Activated CD8-positive, alpha-beta memory T cell treated with anti-CD3 and anti-CD28 coated beads, Interleukin-2, amount 10 ng/mL, durations not matched to agents 7 days and 5 days (primary cell): ENCODE results near the gene GOLGA8O. TPM values are rescaled to one million over a fixed set of nuclear protein-coding genes. Genes with fewer than 3 reads are reported as not detected.
"Not testable (repeated sequence)": the region's sequence is repeated elsewhere in the genome, so short reads cannot be mapped to it uniquely, and the experiment has no call there.

ENCODE experiments used
- ATAC-seq: fragments of 150-1000 bp; cut with Tn5 transposase; one replicate; pipeline ENCODE4 v1.10.0; 2021; ENCODE audit warnings: moderate library complexity
- CTCF ChIA-PET: fragments of 350-600 bp; sonication (Branson Sonifier 250); formaldehyde crosslinking; loops from one replicate; lab custom pipeline; 2021; ENCODE audit warnings: antibody characterized with exemption; lab: Charles Lee
- DNase-seq: peaks from one replicate; pipeline ENCODE4 v3.0.0-alpha.2; 2020
- H3K27ac Mint-ChIP-seq: one replicate; pipeline ENCODE4 v1.8.0; 2021; ENCODE audit warnings: mild to moderate bottlenecking, mixed read lengths
- H3K27me3 Mint-ChIP-seq: one replicate; pipeline ENCODE4 v1.8.0; 2021; ENCODE audit warnings: mixed read lengths
- H3K36me3 Mint-ChIP-seq: one replicate; pipeline ENCODE4 v1.8.0; 2021; ENCODE audit warnings: mild to moderate bottlenecking, mixed read lengths
- H3K4me1 Mint-ChIP-seq: one replicate; pipeline ENCODE4 v1.8.0; 2021; ENCODE audit warnings: mixed read lengths
- H3K4me3 Mint-ChIP-seq: one replicate; pipeline ENCODE4 v1.8.0; 2021; ENCODE audit warnings: mild to moderate bottlenecking, moderate library complexity, mixed read lengths
- H3K9me3 Mint-ChIP-seq: one replicate; pipeline ENCODE4 v1.8.0; 2022; ENCODE audit warnings: low read depth, mixed read lengths
- total RNA-seq, 2 experiments: library from RNA; stranded (reverse); gene quantifications; one replicate each; pipeline ENCODE4 v1.2.3, GENCODE V29; 2021

Gene GOLGA8O
- 1 to 10 TPM; 6.3 to 7.8 TPM for total RNA-seq

GRCh38 chr15:32455534-32455933 is at the start of gene GOLGA8O:
GOLGA8O (minus strand) TSS chr15:32455634; CDS start chr15:32455536, 98 bp downstream.
- H3K36me3 Mint-ChIP-seq, DNase-seq, H3K27ac Mint-ChIP-seq, H3K9me3 Mint-ChIP-seq, H3K4me1 Mint-ChIP-seq, CTCF ChIA-PET, ATAC-seq, H3K27me3 Mint-ChIP-seq, H3K4me3 Mint-ChIP-seq: not testable (repeated sequence)

- DNase-seq, H3K27me3 Mint-ChIP-seq, H3K9me3 Mint-ChIP-seq, ATAC-seq, CTCF ChIA-PET, H3K4me1 Mint-ChIP-seq, H3K4me3 Mint-ChIP-seq, H3K27ac Mint-ChIP-seq, H3K36me3 Mint-ChIP-seq: not testable (repeated sequence)
These were observed 48.8 kb upstream of the GOLGA8O start for GRCh38 chr15:32504152-32504811.

GRCh38 chr15:32502946-32503345 is 47.5 kb upstream of the GOLGA8O start:
- H3K4me1 Mint-ChIP-seq, H3K27ac Mint-ChIP-seq, H3K4me3 Mint-ChIP-seq, CTCF ChIA-PET, DNase-seq, H3K9me3 Mint-ChIP-seq, H3K27me3 Mint-ChIP-seq, H3K36me3 Mint-ChIP-seq, ATAC-seq: not testable (repeated sequence)

- H3K36me3 Mint-ChIP-seq, H3K4me3 Mint-ChIP-seq, H3K27me3 Mint-ChIP-seq, CTCF ChIA-PET, H3K9me3 Mint-ChIP-seq, H3K4me1 Mint-ChIP-seq, H3K27ac Mint-ChIP-seq, ATAC-seq, DNase-seq: not testable (repeated sequence)
These were observed 37.3 kb upstream of the GOLGA8O start for GRCh38 chr15:32492768-32493167.

- DNase-seq, H3K27ac Mint-ChIP-seq, H3K9me3 Mint-ChIP-seq, ATAC-seq, CTCF ChIA-PET, H3K27me3 Mint-ChIP-seq, H3K4me3 Mint-ChIP-seq, H3K4me1 Mint-ChIP-seq, H3K36me3 Mint-ChIP-seq: not testable (repeated sequence)
These were observed 31.0 kb upstream of the GOLGA8O start for GRCh38 chr15:32486474-32486873.

- DNase-seq, H3K9me3 Mint-ChIP-seq, H3K36me3 Mint-ChIP-seq, H3K27me3 Mint-ChIP-seq, CTCF ChIA-PET, H3K27ac Mint-ChIP-seq, H3K4me1 Mint-ChIP-seq, H3K4me3 Mint-ChIP-seq, ATAC-seq: not testable (repeated sequence)
These were observed 27.9 kb upstream of the GOLGA8O start for GRCh38 chr15:32483377-32483776.

GRCh38 chr15:32481683-32482082 is 26.2 kb upstream of the GOLGA8O start:
- CTCF ChIA-PET, H3K27ac Mint-ChIP-seq, H3K9me3 Mint-ChIP-seq, H3K4me3 Mint-ChIP-seq, H3K36me3 Mint-ChIP-seq, H3K27me3 Mint-ChIP-seq, H3K4me1 Mint-ChIP-seq, DNase-seq, ATAC-seq: not testable (repeated sequence)

- ATAC-seq, H3K36me3 Mint-ChIP-seq, H3K4me3 Mint-ChIP-seq, H3K9me3 Mint-ChIP-seq, H3K4me1 Mint-ChIP-seq, DNase-seq, H3K27ac Mint-ChIP-seq, H3K27me3 Mint-ChIP-seq, CTCF ChIA-PET: not testable (repeated sequence)
These were observed 12.6 kb upstream of the GOLGA8O start for GRCh38 chr15:32468076-32468475.

- H3K4me1 Mint-ChIP-seq, CTCF ChIA-PET, H3K4me3 Mint-ChIP-seq, H3K27me3 Mint-ChIP-seq, H3K36me3 Mint-ChIP-seq, DNase-seq, H3K9me3 Mint-ChIP-seq, H3K27ac Mint-ChIP-seq: not testable (repeated sequence)
- ATAC-seq: peak; percentile 72
These were observed 14.9 kb downstream of the GOLGA8O start for GRCh38 chr15:32440445-32440977.

- H3K4me3 Mint-ChIP-seq, H3K27me3 Mint-ChIP-seq, DNase-seq, H3K27ac Mint-ChIP-seq, H3K36me3 Mint-ChIP-seq, H3K9me3 Mint-ChIP-seq, CTCF ChIA-PET, H3K4me1 Mint-ChIP-seq: not testable (repeated sequence)
- ATAC-seq: peak; percentile 79
These were observed 21.1 kb downstream of the GOLGA8O start for GRCh38 chr15:32434102-32434963.

- ATAC-seq, H3K9me3 Mint-ChIP-seq, H3K27me3 Mint-ChIP-seq, DNase-seq, H3K27ac Mint-ChIP-seq, H3K4me1 Mint-ChIP-seq, H3K36me3 Mint-ChIP-seq, H3K4me3 Mint-ChIP-seq, CTCF ChIA-PET: not testable (repeated sequence)
These were observed 27.8 kb downstream of the GOLGA8O start for GRCh38 chr15:32427635-32428034.

GRCh38 chr15:32426511-32426910 is 28.9 kb downstream of the GOLGA8O start:
- H3K9me3 Mint-ChIP-seq, H3K4me1 Mint-ChIP-seq, H3K4me3 Mint-ChIP-seq: not testable (repeated sequence)

GRCh38 chr15:32407903-32408302 is 47.5 kb downstream of the GOLGA8O start:
- not testable (repeated sequence) for H3K9me3 Mint-ChIP-seq, DNase-seq

More at GRCh38 chr15:32426511-32426910, 28.9 kb downstream of the GOLGA8O start:
- H3K27ac Mint-ChIP-seq, ATAC-seq, H3K27me3 Mint-ChIP-seq, DNase-seq, CTCF ChIA-PET, H3K36me3 Mint-ChIP-seq: not testable (repeated sequence)

GRCh38 chr15:32403192-32403591 is 52.2 kb downstream of the GOLGA8O start, which contains the start of gene GOLGA8K:
GOLGA8K (minus strand) TSS chr15:32403292; CDS start chr15:32403194, 98 bp downstream.
- H3K36me3 Mint-ChIP-seq, H3K27ac Mint-ChIP-seq, H3K4me1 Mint-ChIP-seq, CTCF ChIA-PET, H3K9me3 Mint-ChIP-seq, H3K4me3 Mint-ChIP-seq, H3K27me3 Mint-ChIP-seq, DNase-seq, ATAC-seq: not testable (repeated sequence)

More at GRCh38 chr15:32407903-32408302, 47.5 kb downstream of the GOLGA8O start:
- CTCF ChIA-PET, H3K36me3 Mint-ChIP-seq, H3K27ac Mint-ChIP-seq, H3K4me3 Mint-ChIP-seq, ATAC-seq, H3K27me3 Mint-ChIP-seq, H3K4me1 Mint-ChIP-seq: not testable (repeated sequence)
